ENCODE measurements around the gene AMPH. TPM values are rescaled to one million over a fixed set of nuclear protein-coding genes. Genes with fewer than 3 reads are reported as not detected.
"Not testable (repeated sequence)": the region's sequence is repeated elsewhere in the genome, so short reads cannot be mapped to it uniquely, and the experiment has no call there.

AMPH gene
- total RNA-seq, 2 donors from 2014 or later = 7.3 to 10.0 TPM

- intact Hi-C loops (cut with DNase I) = no loop called here
- peak; percentile 66 for DNase-seq (ENCODE audit: low spot score)
These were observed 203.1 kb downstream of the AMPH start for GRCh38 chr7:38428041-38428440.

GRCh38 chr7:38427279-38427955 is 203.8 kb downstream of the AMPH start:
- DNase-seq (ENCODE audit: low spot score) = no peak
- intact Hi-C loops (cut with DNase I) = no loop called here

DNA sequence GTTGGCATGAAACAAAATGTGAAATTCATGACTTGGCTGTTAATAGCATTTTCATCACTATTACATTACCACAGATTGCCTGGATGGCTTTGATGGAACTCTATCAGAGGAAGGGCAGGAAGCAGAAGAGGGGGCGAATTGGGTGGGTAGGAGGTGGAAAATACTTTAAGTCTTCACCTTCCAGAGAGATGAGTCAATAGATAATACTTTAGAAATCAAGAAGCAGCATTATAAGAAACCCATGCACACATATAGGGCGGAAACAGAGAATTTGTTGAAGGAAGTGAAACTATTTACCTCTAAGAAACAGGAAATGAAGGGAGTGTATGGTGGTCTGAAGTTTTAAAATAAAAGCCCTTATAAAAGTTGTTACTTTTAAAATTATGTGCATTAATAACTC is 205.7 kb downstream of the AMPH start:
- intact Hi-C loops (cut with DNase I) = no loop called here

DNA sequence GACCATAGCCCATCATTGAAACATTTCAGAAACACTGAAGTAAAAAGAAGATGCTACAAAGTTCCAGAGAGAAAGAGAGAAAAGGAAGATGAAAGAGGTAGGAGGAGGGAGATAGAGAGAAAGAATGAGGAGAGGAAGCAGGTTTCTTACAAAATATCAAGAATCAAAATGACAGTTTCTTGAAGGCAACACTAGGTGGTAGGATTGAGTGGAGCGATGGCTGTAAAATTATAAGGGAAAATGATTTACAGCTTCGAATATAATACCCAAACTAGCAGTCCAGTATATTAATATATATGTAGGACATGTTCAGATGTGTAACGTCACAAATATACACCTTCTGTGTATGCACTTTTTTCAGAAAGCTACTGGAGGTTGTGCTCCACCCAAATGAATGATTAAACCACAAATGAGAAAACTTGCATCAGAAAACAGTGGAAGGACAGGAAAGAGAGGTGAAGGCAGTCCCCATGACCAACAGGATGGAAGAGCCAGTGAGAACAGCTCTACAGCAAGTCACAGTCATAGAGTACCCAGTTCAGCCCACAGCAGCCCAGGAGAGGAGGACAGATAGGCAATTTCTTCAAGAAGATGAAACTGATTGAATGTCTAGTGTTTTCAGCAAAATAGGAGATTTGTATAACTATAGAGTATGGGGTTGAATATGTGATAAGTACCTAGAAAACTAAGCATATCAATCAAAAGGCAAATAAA is 206.3 kb downstream of the AMPH start:
- no peak for DNase-seq (ENCODE audit: low spot score)
- intact Hi-C loops (cut with DNase I) = no loop called here

More for the DNA sequence above, 205.7 kb downstream of the AMPH start:
- DNase-seq (ENCODE audit: low spot score) = no peak

DNA sequence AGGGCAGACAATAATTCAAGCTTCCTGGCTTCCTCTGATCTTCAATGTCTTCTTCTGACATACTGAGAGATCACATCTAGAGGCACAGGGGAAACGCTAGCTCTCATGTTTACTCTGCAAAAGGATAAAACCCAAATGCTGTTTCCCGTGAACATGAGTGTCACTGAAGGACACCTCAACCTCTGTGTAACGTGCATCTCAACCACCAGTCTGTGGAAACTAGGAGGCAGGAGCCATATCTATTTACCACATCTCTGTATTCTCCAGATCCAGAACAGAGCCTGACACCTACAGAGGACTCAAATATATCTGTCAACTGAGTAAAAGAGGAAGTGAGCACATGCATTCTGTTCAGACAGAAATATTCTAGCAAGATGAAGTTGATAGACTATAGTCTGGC is 217.4 kb downstream of the AMPH start:
- no peak for DNase-seq (ENCODE audit: low spot score)
- intact Hi-C loops (cut with DNase I) = loop anchor here in 1 of 2 donors (10.0 kb wide), 1 partner anchor 221 kb away; the partner anchor contains the start of gene AMPH

- intact Hi-C loops (cut with DNase I) = loop anchor here in 1 of 2 donors (10.0 kb wide), 1 partner anchor 223 kb away; the partner anchor contains the start of gene AMPH
- DNase-seq (ENCODE audit: low spot score) = no peak
These were observed 219.8 kb downstream of the AMPH start for GRCh38 chr7:38411404-38411803.

DNA sequence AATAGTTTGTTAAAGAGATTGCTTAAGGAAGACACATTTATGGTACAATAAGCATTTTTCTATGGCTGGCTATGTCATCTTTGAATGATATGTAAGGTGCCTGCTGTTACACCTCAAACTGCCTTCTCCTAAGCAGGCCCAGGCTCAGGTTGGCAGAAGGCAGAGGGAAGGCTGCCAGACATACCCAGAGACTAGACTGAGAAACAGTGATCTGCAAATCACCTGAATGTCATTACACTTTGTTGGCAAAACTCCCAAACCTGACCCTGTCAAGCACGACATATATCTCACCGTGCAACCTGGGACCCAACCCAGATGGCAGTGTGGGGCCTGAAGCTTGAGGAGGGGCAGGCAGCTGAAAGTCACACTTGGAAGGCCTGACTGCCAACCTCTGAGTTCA is 221.1 kb downstream of the AMPH start:
- DNase-seq (ENCODE audit: low spot score) = no peak

DNA sequence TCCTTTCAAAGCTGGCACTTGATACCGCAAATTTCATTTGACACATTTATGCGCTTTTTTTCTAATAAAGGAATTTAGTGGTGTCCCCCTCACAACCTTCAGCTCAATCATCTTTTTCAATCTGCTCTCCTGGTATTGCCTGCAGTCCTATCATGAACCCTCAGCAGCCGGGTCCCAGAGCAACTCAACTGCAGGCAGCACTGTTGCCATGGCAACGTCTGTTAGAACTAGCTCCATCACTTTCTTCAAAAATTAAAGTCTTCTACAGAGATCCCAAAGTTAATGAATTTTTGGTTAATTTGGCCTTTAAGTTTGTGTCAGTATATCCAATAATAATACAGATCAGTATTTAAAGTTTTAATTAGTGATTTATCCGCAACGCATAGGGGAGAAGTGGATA is 221.6 kb downstream of the AMPH start:
- intact Hi-C loops (cut with DNase I) = no loop called here
- DNase-seq (ENCODE audit: low spot score) = no peak

More for the DNA sequence above, 221.1 kb downstream of the AMPH start:
- intact Hi-C loops (cut with DNase I) = loop anchor here in 1 of 2 donors (10.0 kb wide), 1 partner anchor 225 kb away; the partner anchor contains the start of gene AMPH

- intact Hi-C loops (cut with DNase I) = no loop called here
- peak; percentile 88 for DNase-seq (ENCODE audit: low spot score)
These were observed 232.3 kb downstream of the AMPH start for GRCh38 chr7:38398725-38399321.

DNA sequence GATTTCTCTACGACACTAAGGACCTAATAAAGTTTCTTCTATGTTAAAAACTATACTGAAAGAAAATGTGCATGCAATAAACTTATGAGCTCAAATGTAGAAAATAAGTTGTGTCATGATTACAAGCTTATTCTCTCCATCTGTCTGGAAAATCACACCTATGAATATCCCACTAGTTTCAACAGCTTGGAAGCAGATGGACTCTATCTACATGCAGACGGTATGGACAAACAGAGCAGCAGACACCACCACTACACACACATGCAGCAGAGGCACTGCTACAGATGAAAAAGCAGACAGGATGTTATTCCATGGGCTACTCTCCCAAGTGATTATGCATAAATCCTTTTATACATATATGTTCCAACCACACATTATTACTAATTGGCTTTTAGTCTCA is 234.3 kb downstream of the AMPH start:
- DNase-seq (ENCODE audit: low spot score) = no peak
- intact Hi-C loops (cut with DNase I) = no loop called here

DNA sequence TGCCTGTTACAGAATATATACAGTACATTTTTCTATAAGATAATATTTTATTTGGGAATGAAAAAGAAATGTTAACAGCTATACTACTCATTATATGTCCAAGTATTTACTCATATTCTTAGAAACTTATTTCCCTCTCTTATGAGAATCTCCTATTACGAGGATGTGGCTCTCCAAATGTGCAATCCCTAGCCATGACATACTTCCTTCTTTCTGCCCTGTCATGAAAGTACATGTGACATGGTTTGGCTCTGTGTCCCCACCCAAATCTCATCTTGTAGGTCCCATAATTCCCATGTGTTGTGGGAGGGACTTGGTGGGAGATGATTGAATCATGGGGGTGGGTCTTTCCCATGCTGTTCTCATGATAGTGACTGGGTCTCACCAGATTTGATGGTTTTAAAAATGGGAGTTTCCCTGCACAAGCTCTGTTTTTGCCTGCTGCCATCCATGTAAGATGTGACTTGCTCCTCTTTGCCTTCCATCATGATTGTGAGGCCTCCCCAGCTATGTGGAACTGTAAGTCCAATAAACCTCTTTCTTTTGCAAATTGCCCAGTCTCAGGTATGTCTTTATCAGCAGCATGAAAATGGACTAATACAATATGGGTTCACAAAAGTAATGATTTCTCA is 235.1 kb downstream of the AMPH start:
- intact Hi-C loops (cut with DNase I) = not testable (repeated sequence)

DNA sequence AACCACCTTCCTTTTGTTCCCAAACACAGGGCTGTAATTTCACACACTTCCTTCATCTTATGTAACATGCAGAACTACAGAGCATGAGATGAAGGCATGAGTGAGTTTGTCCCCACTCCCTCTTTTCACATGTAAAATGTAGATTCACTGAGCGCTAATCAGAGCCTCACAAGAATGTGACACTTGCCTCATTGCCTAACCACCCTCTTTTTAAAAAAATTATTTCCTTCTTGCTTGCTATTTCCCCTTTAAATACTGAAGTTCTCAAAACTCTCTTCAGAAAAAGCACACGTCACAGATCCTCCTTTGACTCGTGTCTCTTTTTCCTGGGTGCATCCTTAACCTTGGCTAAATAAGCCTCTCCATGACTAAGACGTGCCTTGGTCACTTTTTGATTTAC is 236.5 kb downstream of the AMPH start:
- intact Hi-C loops (cut with DNase I) = no loop called here
- no peak for DNase-seq (ENCODE audit: low spot score)

More for the DNA sequence above, 235.1 kb downstream of the AMPH start:
- not testable (repeated sequence) for DNase-seq (ENCODE audit: low spot score)

- DNase-seq (ENCODE audit: low spot score) = no peak
- intact Hi-C loops (cut with DNase I) = no loop called here
These were observed 237.3 kb downstream of the AMPH start for GRCh38 chr7:38393874-38394273.

DNA sequence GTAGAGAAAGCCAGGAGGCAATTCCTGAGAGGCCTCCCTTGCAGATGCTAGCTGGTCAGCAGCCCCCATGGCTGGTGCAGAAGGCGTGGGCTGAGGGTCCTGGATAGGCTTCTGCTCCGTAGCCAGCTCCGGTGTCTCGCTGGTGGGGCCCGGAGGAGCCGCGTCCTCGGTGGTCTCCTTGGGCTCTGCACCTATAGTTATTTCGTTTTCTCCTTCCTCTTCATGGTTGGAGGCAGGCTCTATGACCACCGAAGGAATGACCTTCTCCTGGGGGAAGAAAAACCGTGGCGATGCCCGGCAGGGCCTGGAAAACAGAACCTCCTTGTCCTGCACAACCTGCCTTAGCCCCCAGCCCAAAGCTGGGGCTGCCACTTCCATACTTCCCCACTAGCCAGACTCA is 239.4 kb downstream of the AMPH start:
- intact Hi-C loops (cut with DNase I) = no loop called here
- no peak for DNase-seq (ENCODE audit: low spot score)

- no peak for DNase-seq (ENCODE audit: low spot score)
- intact Hi-C loops (cut with DNase I) = no loop called here
These were observed 245.5 kb downstream of the AMPH start for GRCh38 chr7:38385682-38386081.

GRCh38 chr7:38383281-38383680 is 247.9 kb downstream of the AMPH start:
- no peak for DNase-seq (ENCODE audit: low spot score)
- intact Hi-C loops (cut with DNase I) = no loop called here

DNA sequence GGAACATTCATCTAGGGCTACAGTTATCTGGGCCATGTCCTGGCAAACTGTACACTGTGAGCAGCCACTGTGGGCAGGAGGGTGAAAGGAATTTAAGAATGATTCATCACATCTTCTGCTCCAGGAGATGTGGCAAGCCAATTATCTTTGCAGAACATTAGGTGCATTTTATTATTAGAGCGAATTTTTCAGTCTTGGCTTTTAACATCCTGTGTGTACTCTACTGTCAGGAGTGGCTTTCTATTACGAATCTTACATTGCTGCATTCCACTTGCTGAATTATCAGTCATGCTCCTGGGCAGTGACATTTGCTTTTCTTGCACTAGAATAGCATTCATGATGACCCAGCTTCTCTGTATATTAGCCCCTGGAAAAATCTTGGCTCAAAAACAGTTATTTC is 248.5 kb downstream of the AMPH start:
- intact Hi-C loops (cut with DNase I) = no loop called here
- DNase-seq (ENCODE audit: low spot score) = no peak

- DNase-seq (ENCODE audit: low spot score) = no peak
- intact Hi-C loops (cut with DNase I) = no loop called here
These were observed 255.7 kb downstream of the AMPH start for GRCh38 chr7:38375453-38375852.

DNA sequence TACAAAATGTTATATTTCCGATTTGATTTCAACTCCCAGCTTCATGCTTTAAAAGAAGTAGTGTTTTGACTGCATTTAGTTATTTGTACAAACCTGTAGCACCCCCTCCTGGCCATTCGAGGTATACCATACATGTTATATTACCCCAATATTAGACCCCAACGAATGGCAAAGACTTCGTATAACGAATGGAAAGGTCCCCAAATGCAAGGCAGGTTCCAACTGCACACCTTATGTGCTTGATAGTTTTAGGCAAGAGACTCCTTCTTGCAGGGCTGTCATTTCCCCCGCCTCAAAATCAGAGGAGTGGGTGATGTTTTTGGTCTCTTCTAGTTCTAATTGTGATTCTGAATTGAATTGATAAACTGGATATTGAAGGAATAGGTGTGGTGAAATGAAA is 256.7 kb downstream of the AMPH start:
- intact Hi-C loops (cut with DNase I) = no loop called here
- DNase-seq (ENCODE audit: low spot score) = no peak

- DNase-seq (ENCODE audit: low spot score) = peak; percentile 83
- intact Hi-C loops (cut with DNase I) = no loop called here
These were observed 258.0 kb downstream of the AMPH start for GRCh38 chr7:38373155-38373554.
